RWPE2 (cell line): ENCODE results near the gene CD79A.

ENCODE experiments used
- ATAC-seq: fragments of 200-7000 bp; cut with Tn5 transposase; 3 replicates; pipeline ENCODE4 v1.9.1; 2021; ENCODE audit warnings: low read depth
- DNase-seq: peaks from one replicate; pipeline ENCODE4 v3.0.0-alpha.2; 2020; ENCODE audit warnings: low spot score
- H3K27ac ChIP-seq: fragments of 450-650 bp; 2 replicates; pipeline ENCODE4 v1.5.1; 2017; ENCODE audit warnings: mild to moderate bottlenecking; ENCODE audit not compliant: poor library complexity, severe bottlenecking
- H3K27me3 ChIP-seq: fragments of 250-450 bp; sonication (Bioruptor Pico); 2 replicates; pipeline ENCODE4 v1.5.1; 2021; ENCODE audit warnings: mild to moderate bottlenecking, moderate library complexity; ENCODE audit not compliant: insufficient read depth, poor library complexity, severe bottlenecking
- H3K36me3 ChIP-seq: fragments of 250-450 bp; sonication (Bioruptor Pico); 2 replicates; pipeline ENCODE4 v1.5.1; 2020; ENCODE audit warnings: low read depth, mild to moderate bottlenecking, moderate library complexity
- H3K4me1 ChIP-seq: fragments of 250-450 bp; sonication (Bioruptor Pico); 2 replicates; pipeline ENCODE4 v1.5.1; 2021; ENCODE audit warnings: mild to moderate bottlenecking, moderate library complexity; ENCODE audit not compliant: insufficient read depth, poor library complexity, severe bottlenecking
- H3K4me3 ChIP-seq: fragments of 250-450 bp; sonication (Bioruptor Pico); 2 replicates; pipeline ENCODE4 v1.5.1; 2021; ENCODE audit warnings: mild to moderate bottlenecking, moderate library complexity; ENCODE audit not compliant: severe bottlenecking
- H3K9me3 ChIP-seq: fragments of 250-450 bp; sonication (Bioruptor Pico); 2 replicates; pipeline ENCODE4 v1.5.1; 2021; ENCODE audit warnings: mild to moderate bottlenecking, moderate library complexity; ENCODE audit not compliant: severe bottlenecking
- TF ChIP-seq, protein P1 (sequence below): fragments of 450-650 bp; IDR thresholded peaks from one replicate; pipeline ENCODE4 v1.5.1; 2017; ENCODE audit warnings: mild to moderate bottlenecking, moderate library complexity; ENCODE audit not compliant: poor library complexity, severe bottlenecking

CD79A gene

GRCh38 chr19:41849067-41849466 is 28.0 kb upstream of the CD79A start:
- no peaks in the 10 kb centered on the region for H3K36me3 ChIP-seq
- DNase-seq (no peak), ATAC-seq (no peak)
- no peak overlapping the region for H3K27ac ChIP-seq
- no peak overlapping the region for H3K4me3 ChIP-seq
- TF ChIP-seq, protein P1, sequence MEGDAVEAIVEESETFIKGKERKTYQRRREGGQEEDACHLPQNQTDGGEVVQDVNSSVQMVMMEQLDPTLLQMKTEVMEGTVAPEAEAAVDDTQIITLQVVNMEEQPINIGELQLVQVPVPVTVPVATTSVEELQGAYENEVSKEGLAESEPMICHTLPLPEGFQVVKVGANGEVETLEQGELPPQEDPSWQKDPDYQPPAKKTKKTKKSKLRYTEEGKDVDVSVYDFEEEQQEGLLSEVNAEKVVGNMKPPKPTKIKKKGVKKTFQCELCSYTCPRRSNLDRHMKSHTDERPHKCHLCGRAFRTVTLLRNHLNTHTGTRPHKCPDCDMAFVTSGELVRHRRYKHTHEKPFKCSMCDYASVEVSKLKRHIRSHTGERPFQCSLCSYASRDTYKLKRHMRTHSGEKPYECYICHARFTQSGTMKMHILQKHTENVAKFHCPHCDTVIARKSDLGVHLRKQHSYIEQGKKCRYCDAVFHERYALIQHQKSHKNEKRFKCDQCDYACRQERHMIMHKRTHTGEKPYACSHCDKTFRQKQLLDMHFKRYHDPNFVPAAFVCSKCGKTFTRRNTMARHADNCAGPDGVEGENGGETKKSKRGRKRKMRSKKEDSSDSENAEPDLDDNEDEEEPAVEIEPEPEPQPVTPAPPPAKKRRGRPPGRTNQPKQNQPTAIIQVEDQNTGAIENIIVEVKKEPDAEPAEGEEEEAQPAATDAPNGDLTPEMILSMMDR, result no peak
- H3K27me3 ChIP-seq, result peaks cover 22% of the 10 kb centered on the region
- no peaks in the 10 kb centered on the region for H3K9me3 ChIP-seq
- H3K4me1 ChIP-seq, result no peaks in the 10 kb centered on the region

GRCh38 chr19:41850381-41850780 is 26.7 kb upstream of the CD79A start:
- H3K9me3 ChIP-seq, result no peaks in the 10 kb centered on the region
- H3K36me3 ChIP-seq, result no peaks in the 10 kb centered on the region
- no peak overlapping the region for H3K4me3 ChIP-seq
- peaks cover 20% of the 10 kb centered on the region for H3K27me3 ChIP-seq
- TF ChIP-seq, protein P1, result no peak
- DNase-seq, result no peak
- H3K4me1 ChIP-seq, result no peaks in the 10 kb centered on the region
- H3K27ac ChIP-seq, result no peak overlapping the region
- ATAC-seq, result no peak

GRCh38 chr19:41851456-41851855 is 25.6 kb upstream of the CD79A start:
- TF ChIP-seq, protein P1, result no peak
- H3K27ac ChIP-seq, result no peak overlapping the region
- H3K4me1 ChIP-seq, result no peaks in the 10 kb centered on the region
- H3K4me3 ChIP-seq, result no peak overlapping the region
- H3K36me3 ChIP-seq, result no peaks in the 10 kb centered on the region
- peaks cover 20% of the 10 kb centered on the region for H3K27me3 ChIP-seq
- no peaks in the 10 kb centered on the region for H3K9me3 ChIP-seq
- DNase-seq, result no peak
- ATAC-seq, result no peak

GRCh38 chr19:41853344-41853743 is 23.7 kb upstream of the CD79A start:
- H3K27ac ChIP-seq, result no peak overlapping the region
- DNase-seq (no peak), ATAC-seq (no peak)
- no peak overlapping the region for H3K4me3 ChIP-seq
- H3K27me3 ChIP-seq, result peaks cover 20% of the 10 kb centered on the region
- TF ChIP-seq, protein P1, result no peak
- no peaks in the 10 kb centered on the region for H3K36me3 ChIP-seq
- no peaks in the 10 kb centered on the region for H3K4me1 ChIP-seq
- no peaks in the 10 kb centered on the region for H3K9me3 ChIP-seq

GRCh38 chr19:41853768-41854167 is 23.3 kb upstream of the CD79A start:
- H3K27ac ChIP-seq, result no peak overlapping the region
- TF ChIP-seq, protein P1, result no peak
- no peak for DNase-seq
- H3K4me1 ChIP-seq, result no peaks in the 10 kb centered on the region
- H3K36me3 ChIP-seq, result no peaks in the 10 kb centered on the region
- no peak overlapping the region for H3K4me3 ChIP-seq
- H3K9me3 ChIP-seq, result no peaks in the 10 kb centered on the region
- no peak for ATAC-seq
- H3K27me3 ChIP-seq, result peaks cover 20% of the 10 kb centered on the region
